ENCODE data around the gene PTPRK. TPM values are rescaled to one million over a fixed set of nuclear protein-coding genes. Genes with fewer than 3 reads are reported as not detected.

PTPRK gene
- total and polyA plus RNA-seq, 3 experiments from 2014 or later, result 0.74 to 23.0 (median 21.3) TPM

- H3K9me3 ChIP-seq (ENCODE audit: low read length), result no peaks in the 10 kb centered on the region
- H3K4me1 ChIP-seq (ENCODE audit: insufficient read depth, low read length), result no peaks in the 10 kb centered on the region
- H3K4me3 Mint-ChIP-seq, result no peak overlapping the region
- H3K9me3 Mint-ChIP-seq, result no peaks in the 10 kb centered on the region
- H3K27ac Mint-ChIP-seq, result no peak overlapping the region
- no peaks in the 10 kb centered on the region for H3K36me3 ChIP-seq (ENCODE audit: insufficient read depth, low read length)
- CTCF ChIA-PET, result no interaction called here
- POLR2A ChIA-PET, result no interaction called here
- no peak overlapping the region for H3K27ac ChIP-seq (ENCODE audit: low read depth, low read length)
- no peak overlapping the region for H3K4me3 ChIP-seq (ENCODE audit: low read length)
- H3K27me3 Mint-ChIP-seq, result no peaks in the 10 kb centered on the region
- DNase-seq, result no peak
- no peaks in the 10 kb centered on the region for H3K36me3 Mint-ChIP-seq
- H3K27me3 ChIP-seq (ENCODE audit: insufficient read depth, low read length, poor library complexity, severe bottlenecking), result no peaks in the 10 kb centered on the region
- H3K4me1 Mint-ChIP-seq, result peaks cover 6 to 7% (median 6%) of the 10 kb centered on the region in 3 donors
Measured at GRCh38 chr6:128311944-128312570, 208.3 kb downstream of the PTPRK start.

- no peaks in the 10 kb centered on the region for H3K36me3 Mint-ChIP-seq
- Histone ChIP-seq H3K27me3 (ENCODE audit: insufficient read depth, low read length, poor library complexity, severe bottlenecking) (no peaks in the 10 kb centered on the region), H3K4me1 (ENCODE audit: insufficient read depth, low read length) (no peaks in the 10 kb centered on the region), H3K27ac (ENCODE audit: low read depth, low read length) (no peak overlapping the region), H3K9me3 (ENCODE audit: low read length) (no peaks in the 10 kb centered on the region), H3K4me3 (ENCODE audit: low read length) (no peak overlapping the region), H3K36me3 (ENCODE audit: insufficient read depth, low read length) (no peaks in the 10 kb centered on the region)
- H3K4me3 Mint-ChIP-seq, result no peak overlapping the region
- no peak overlapping the region for H3K27ac Mint-ChIP-seq
- ChIA-PET CTCF (no interaction called here), POLR2A (no interaction called here)
- no peaks in the 10 kb centered on the region for H3K27me3 Mint-ChIP-seq
- no peaks in the 10 kb centered on the region for H3K9me3 Mint-ChIP-seq
- no peak for DNase-seq
- H3K4me1 Mint-ChIP-seq, result peaks cover 6 to 7% (median 6%) of the 10 kb centered on the region in 3 donors
Measured at GRCh38 chr6:128310451-128310850, 209.9 kb downstream of the PTPRK start.

GRCh38 chr6:128307671-128308070 is 212.7 kb downstream of the PTPRK start:
- Histone ChIP-seq H3K27me3 (ENCODE audit: insufficient read depth, low read length, poor library complexity, severe bottlenecking) (no peaks in the 10 kb centered on the region), H3K27ac (ENCODE audit: low read depth, low read length) (no peak overlapping the region), H3K9me3 (ENCODE audit: low read length) (no peaks in the 10 kb centered on the region), H3K4me1 (ENCODE audit: insufficient read depth, low read length) (no peaks in the 10 kb centered on the region), H3K4me3 (ENCODE audit: low read length) (no peak overlapping the region), H3K36me3 (ENCODE audit: insufficient read depth, low read length) (no peaks in the 10 kb centered on the region)
- peaks cover 6 to 7% (median 6%) of the 10 kb centered on the region in 3 donors for H3K4me1 Mint-ChIP-seq
- peaks cover 0 to under 1% of the 10 kb centered on the region in 2 donors for H3K27me3 Mint-ChIP-seq
- no peak overlapping the region for H3K4me3 Mint-ChIP-seq
- DNase-seq, result no peak
- ChIA-PET POLR2A (no interaction called here), CTCF (no interaction called here)
- peaks cover 0 to under 1% (median 0%) of the 10 kb centered on the region in 3 donors for H3K36me3 Mint-ChIP-seq
- no peak overlapping the region for H3K27ac Mint-ChIP-seq
- no peaks in the 10 kb centered on the region for H3K9me3 Mint-ChIP-seq

GRCh38 chr6:128305976-128306375 is 214.4 kb downstream of the PTPRK start:
- ChIA-PET CTCF (no interaction called here), POLR2A (no interaction called here)
- H3K4me1 ChIP-seq (ENCODE audit: insufficient read depth, low read length), result no peaks in the 10 kb centered on the region
- H3K36me3 ChIP-seq (ENCODE audit: insufficient read depth, low read length), result no peaks in the 10 kb centered on the region
- H3K9me3 ChIP-seq (ENCODE audit: low read length), result no peaks in the 10 kb centered on the region
- DNase-seq, result no peak
- Mint-ChIP-seq H3K27me3 (peaks cover 0 to 4% of the 10 kb centered on the region in 2 donors), H3K9me3 (no peaks in the 10 kb centered on the region), H3K27ac (no peak overlapping the region), H3K4me3 (no peak overlapping the region), H3K4me1 (no peaks in the 10 kb centered on the region), H3K36me3 (peaks cover 0 to 4% (median 0%) of the 10 kb centered on the region in 3 donors)
- no peaks in the 10 kb centered on the region for H3K27me3 ChIP-seq (ENCODE audit: insufficient read depth, low read length, poor library complexity, severe bottlenecking)
- no peak overlapping the region for H3K4me3 ChIP-seq (ENCODE audit: low read length)
- no peak overlapping the region for H3K27ac ChIP-seq (ENCODE audit: low read depth, low read length)

- Mint-ChIP-seq H3K4me1 (no peaks in the 10 kb centered on the region), H3K9me3 (no peaks in the 10 kb centered on the region), H3K27me3 (peaks cover 0 to 4% of the 10 kb centered on the region in 2 donors), H3K4me3 (no peak overlapping the region), H3K36me3 (peaks cover 0 to 4% (median 0%) of the 10 kb centered on the region in 3 donors), H3K27ac (no peak overlapping the region)
- DNase-seq, result no peak
- Histone ChIP-seq H3K27ac (ENCODE audit: low read depth, low read length) (no peak overlapping the region), H3K4me3 (ENCODE audit: low read length) (no peak overlapping the region), H3K4me1 (ENCODE audit: insufficient read depth, low read length) (no peaks in the 10 kb centered on the region), H3K36me3 (ENCODE audit: insufficient read depth, low read length) (no peaks in the 10 kb centered on the region), H3K9me3 (ENCODE audit: low read length) (no peaks in the 10 kb centered on the region), H3K27me3 (ENCODE audit: insufficient read depth, low read length, poor library complexity, severe bottlenecking) (no peaks in the 10 kb centered on the region)
- POLR2A ChIA-PET, result no interaction called here
- CTCF ChIA-PET, result no interaction called here
Measured at GRCh38 chr6:128305228-128305627, 215.2 kb downstream of the PTPRK start.

GRCh38 chr6:128303870-128304269 is 216.5 kb downstream of the PTPRK start:
- no peaks in the 10 kb centered on the region for H3K4me1 Mint-ChIP-seq

GRCh38 chr6:128302942-128303341 is 217.5 kb downstream of the PTPRK start:
- no peak for DNase-seq
- Histone ChIP-seq H3K36me3 (ENCODE audit: insufficient read depth, low read length) (no peaks in the 10 kb centered on the region), H3K4me1 (ENCODE audit: insufficient read depth, low read length) (no peaks in the 10 kb centered on the region), H3K4me3 (ENCODE audit: low read length) (no peak overlapping the region), H3K27ac (ENCODE audit: low read depth, low read length) (no peak overlapping the region), H3K27me3 (ENCODE audit: insufficient read depth, low read length, poor library complexity, severe bottlenecking) (no peaks in the 10 kb centered on the region), H3K9me3 (ENCODE audit: low read length) (no peaks in the 10 kb centered on the region)
- Mint-ChIP-seq H3K9me3 (peaks cover 0 to 6% (median 3%) of the 10 kb centered on the region in 5 donors), H3K4me1 (no peaks in the 10 kb centered on the region), H3K27me3 (peaks cover 0 to 11% of the 10 kb centered on the region in 2 donors), H3K27ac (no peak overlapping the region), H3K36me3 (peaks cover 0 to 4% (median 0%) of the 10 kb centered on the region in 3 donors), H3K4me3 (no peak overlapping the region)
- CTCF ChIA-PET, result no interaction called here
- POLR2A ChIA-PET, result no interaction called here

More at GRCh38 chr6:128303870-128304269, 216.5 kb downstream of the PTPRK start:
- no peak for DNase-seq
- ChIA-PET CTCF (no interaction called here), POLR2A (no interaction called here)
- Mint-ChIP-seq H3K4me3 (no peak overlapping the region), H3K27me3 (peaks cover 0 to 8% of the 10 kb centered on the region in 2 donors), H3K36me3 (peaks cover 0 to 4% (median 0%) of the 10 kb centered on the region in 3 donors), H3K9me3 (peaks cover 0 to 3% (median 3%) of the 10 kb centered on the region in 5 donors), H3K27ac (no peak overlapping the region)
- no peak overlapping the region for H3K4me3 ChIP-seq (ENCODE audit: low read length)
- no peaks in the 10 kb centered on the region for H3K36me3 ChIP-seq (ENCODE audit: insufficient read depth, low read length)
- H3K27ac ChIP-seq (ENCODE audit: low read depth, low read length), result no peak overlapping the region
- no peaks in the 10 kb centered on the region for H3K4me1 ChIP-seq (ENCODE audit: insufficient read depth, low read length)
- H3K27me3 ChIP-seq (ENCODE audit: insufficient read depth, low read length, poor library complexity, severe bottlenecking), result no peaks in the 10 kb centered on the region
- H3K9me3 ChIP-seq (ENCODE audit: low read length), result no peaks in the 10 kb centered on the region

GRCh38 chr6:128295670-128296069 is 224.7 kb downstream of the PTPRK start:
- no peak for DNase-seq
- POLR2A ChIA-PET, result no interaction called here

More at GRCh38 chr6:128295670-128296069, 224.7 kb downstream of the PTPRK start:
- Histone ChIP-seq H3K27ac (ENCODE audit: low read depth, low read length) (no peak overlapping the region), H3K4me3 (ENCODE audit: low read length) (no peak overlapping the region), H3K9me3 (ENCODE audit: low read length) (no peaks in the 10 kb centered on the region), H3K27me3 (ENCODE audit: insufficient read depth, low read length, poor library complexity, severe bottlenecking) (no peaks in the 10 kb centered on the region), H3K36me3 (ENCODE audit: insufficient read depth, low read length) (no peaks in the 10 kb centered on the region), H3K4me1 (ENCODE audit: insufficient read depth, low read length) (no peaks in the 10 kb centered on the region)
- Mint-ChIP-seq H3K4me1 (no peaks in the 10 kb centered on the region), H3K4me3 (no peak overlapping the region), H3K27me3 (peaks cover 5 to 22% of the 10 kb centered on the region in 2 donors), H3K9me3 (peaks cover 0 to 10% (median 4%) of the 10 kb centered on the region in 5 donors), H3K36me3 (peaks cover 0 to 9% (median 0%) of the 10 kb centered on the region in 3 donors), H3K27ac (no peak overlapping the region)
- CTCF ChIA-PET, result no interaction called here

Measured in CD8-positive, alpha-beta memory T cell (primary cell).